Osteoblast (primary cell): ENCODE data around the gene ELOA. TPM values are rescaled to one million over a fixed set of nuclear protein-coding genes. Genes with fewer than 3 reads are reported as not detected.
A peak's percentile ranks its signal among the peaks of the same experiment; 100 is the strongest.

ENCODE experiments used
- DNase-seq: peaks from one replicate; pipeline ENCODE4 v3.0.0; 2011; ENCODE audit warnings: low spot score, mixed read lengths; ENCODE audit not compliant: insufficient read length; ENCODE audit errors: missing footprints
- H2AFZ ChIP-seq: 2 replicates; pipeline ENCODE4 v1.6.0; 2011; ENCODE audit warnings: mild to moderate bottlenecking, low read length
- H3K27ac ChIP-seq: 2 replicates; pipeline ENCODE4 v1.5.1; 2011; ENCODE audit warnings: mild to moderate bottlenecking, low read depth, low read length, moderate library complexity
- H3K27me3 ChIP-seq: 2 replicates; pipeline ENCODE4 v1.6.0; 2012; ENCODE audit warnings: mild to moderate bottlenecking, control low read depth, inconsistent platforms, low read length, moderate library complexity; ENCODE audit not compliant: insufficient read depth
- H3K36me3 ChIP-seq: 2 replicates; pipeline ENCODE4 v1.5.1; 2011; ENCODE audit warnings: mild to moderate bottlenecking, low read length, control low read depth, moderate library complexity; ENCODE audit not compliant: insufficient read depth
- H3K4me1 ChIP-seq: 2 replicates; pipeline ENCODE4 v1.5.1; 2011; ENCODE audit warnings: mild to moderate bottlenecking, low read length, control low read depth, moderate library complexity; ENCODE audit not compliant: insufficient read depth
- H3K4me2 ChIP-seq: 2 replicates; pipeline ENCODE4 v1.6.0; 2011; ENCODE audit warnings: mild to moderate bottlenecking, low read length; ENCODE audit not compliant: insufficient read depth
- H3K4me3 ChIP-seq: fragments of 200-600 bp; sonication (generic); 3 replicates; pipeline ENCODE4 v1.5.1; 2012; ENCODE audit warnings: mild to moderate bottlenecking, low read length, inconsistent platforms; ENCODE audit not compliant: insufficient read depth
- H3K79me2 ChIP-seq: 2 replicates; pipeline ENCODE4 v1.6.0; 2012; ENCODE audit warnings: mild to moderate bottlenecking, low read length, control low read depth, inconsistent platforms; ENCODE audit not compliant: insufficient read depth
- H3K9me3 ChIP-seq: 2 replicates; pipeline ENCODE4 v1.5.1; 2011; ENCODE audit warnings: low read depth, low read length, control low read depth
- H4K20me1 ChIP-seq: 2 replicates; pipeline ENCODE4 v1.6.0; 2012; ENCODE audit warnings: mild to moderate bottlenecking, low read length, control low read depth; ENCODE audit not compliant: insufficient read depth
- CTCF ChIP-seq: IDR thresholded peaks from 2 replicates; pipeline ENCODE4 v1.5.1; 2011; ENCODE audit warnings: mild to moderate bottlenecking, low read depth, low read length, moderate library complexity; ENCODE audit errors: extremely low read depth
- total RNA-seq: library from RNA; depleted of rRNA; stranded (reverse); fragments of >200 nt; gene quantifications from 2 replicates; pipeline ENCODE4 v1.2.3, GENCODE V29; 2012

The ELOA gene
- total RNA-seq, 1 donor, result 42.0 TPM

- Histone ChIP-seq H3K27ac (no peak overlapping the region), H3K4me1 (no peaks in the 10 kb centered on the region), H3K27me3 (no peaks in the 10 kb centered on the region), H2AFZ (no peak overlapping the region), H3K4me2 (no peak overlapping the region), H4K20me1 (peaks cover 4% of the 10 kb centered on the region), H3K9me3 (no peaks in the 10 kb centered on the region), H3K79me2 (peaks cover 6% of the 10 kb centered on the region), H3K4me3 (no peak overlapping the region), H3K36me3 (peaks cover 15% of the 10 kb centered on the region)
- DNase-seq, result no peak
- no peak for TF ChIP-seq CTCF
Observed at GRCh38 chr1:23768733-23769132, 25.5 kb downstream of the ELOA start.

GRCh38 chr1:23772049-23772853 is 29.0 kb downstream of the ELOA start:
- H3K4me3 ChIP-seq, result no peak overlapping the region
- H3K79me2 ChIP-seq, result peaks cover 20% of the 10 kb centered on the region
- H4K20me1 ChIP-seq, result peaks cover 3% of the 10 kb centered on the region
- H3K36me3 ChIP-seq, result peaks cover 7% of the 10 kb centered on the region
- peak; percentile 97 for TF ChIP-seq CTCF
- peak overlapping the region; percentile 70 for H3K4me2 ChIP-seq
- peak; percentile 91 for DNase-seq
- no peak overlapping the region for H3K27ac ChIP-seq
- H3K27me3 ChIP-seq, result no peaks in the 10 kb centered on the region
- H2AFZ ChIP-seq, result no peak overlapping the region
- no peaks in the 10 kb centered on the region for H3K9me3 ChIP-seq
- no peaks in the 10 kb centered on the region for H3K4me1 ChIP-seq

GRCh38 chr1:23772854-23773242 is 29.6 kb downstream of the ELOA start:
- TF ChIP-seq CTCF, result no peak
- Histone ChIP-seq H2AFZ (no peak overlapping the region), H3K36me3 (peaks cover 7% of the 10 kb centered on the region), H3K4me3 (no peak overlapping the region), H3K27me3 (no peaks in the 10 kb centered on the region), H3K9me3 (no peaks in the 10 kb centered on the region), H3K4me2 (peak overlapping the region; percentile 70), H3K27ac (no peak overlapping the region), H4K20me1 (peaks cover 3% of the 10 kb centered on the region), H3K79me2 (peaks cover 25% of the 10 kb centered on the region), H3K4me1 (no peaks in the 10 kb centered on the region)
- DNase-seq, result no peak

GRCh38 chr1:23774174-23774880 is 31.1 kb downstream of the ELOA start:
- no peaks in the 10 kb centered on the region for H3K9me3 ChIP-seq
- no peak overlapping the region for H3K27ac ChIP-seq
- peak; percentile 51 for DNase-seq
- TF ChIP-seq CTCF, result no peak
- peaks cover 39% of the 10 kb centered on the region for H3K79me2 ChIP-seq
- H4K20me1 ChIP-seq, result peaks cover 5% of the 10 kb centered on the region
- no peak overlapping the region for H3K4me2 ChIP-seq
- H3K4me3 ChIP-seq, result no peak overlapping the region
- no peaks in the 10 kb centered on the region for H3K27me3 ChIP-seq
- H2AFZ ChIP-seq, result no peak overlapping the region
- peaks cover 6% of the 10 kb centered on the region for H3K4me1 ChIP-seq
- peaks cover 3% of the 10 kb centered on the region for H3K36me3 ChIP-seq
